DMS153 (cell line): ENCODE results near the gene SF1.
A peak's percentile ranks its signal among the peaks of the same experiment; 100 is the strongest.
"Not testable (repeated sequence)": the region's sequence is repeated elsewhere in the genome, so short reads cannot be mapped to it uniquely, and the experiment has no call there.

Source experiments
- DNase-seq: peaks from one replicate; lab custom pipeline; 2025; lab: John Stamatoyannopoulos, UW

SF1 gene, protein sequence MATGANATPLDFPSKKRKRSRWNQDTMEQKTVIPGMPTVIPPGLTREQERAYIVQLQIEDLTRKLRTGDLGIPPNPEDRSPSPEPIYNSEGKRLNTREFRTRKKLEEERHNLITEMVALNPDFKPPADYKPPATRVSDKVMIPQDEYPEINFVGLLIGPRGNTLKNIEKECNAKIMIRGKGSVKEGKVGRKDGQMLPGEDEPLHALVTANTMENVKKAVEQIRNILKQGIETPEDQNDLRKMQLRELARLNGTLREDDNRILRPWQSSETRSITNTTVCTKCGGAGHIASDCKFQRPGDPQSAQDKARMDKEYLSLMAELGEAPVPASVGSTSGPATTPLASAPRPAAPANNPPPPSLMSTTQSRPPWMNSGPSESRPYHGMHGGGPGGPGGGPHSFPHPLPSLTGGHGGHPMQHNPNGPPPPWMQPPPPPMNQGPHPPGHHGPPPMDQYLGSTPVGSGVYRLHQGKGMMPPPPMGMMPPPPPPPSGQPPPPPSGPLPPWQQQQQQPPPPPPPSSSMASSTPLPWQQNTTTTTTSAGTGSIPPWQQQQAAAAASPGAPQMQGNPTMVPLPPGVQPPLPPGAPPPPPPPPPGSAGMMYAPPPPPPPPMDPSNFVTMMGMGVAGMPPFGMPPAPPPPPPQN

DNA sequence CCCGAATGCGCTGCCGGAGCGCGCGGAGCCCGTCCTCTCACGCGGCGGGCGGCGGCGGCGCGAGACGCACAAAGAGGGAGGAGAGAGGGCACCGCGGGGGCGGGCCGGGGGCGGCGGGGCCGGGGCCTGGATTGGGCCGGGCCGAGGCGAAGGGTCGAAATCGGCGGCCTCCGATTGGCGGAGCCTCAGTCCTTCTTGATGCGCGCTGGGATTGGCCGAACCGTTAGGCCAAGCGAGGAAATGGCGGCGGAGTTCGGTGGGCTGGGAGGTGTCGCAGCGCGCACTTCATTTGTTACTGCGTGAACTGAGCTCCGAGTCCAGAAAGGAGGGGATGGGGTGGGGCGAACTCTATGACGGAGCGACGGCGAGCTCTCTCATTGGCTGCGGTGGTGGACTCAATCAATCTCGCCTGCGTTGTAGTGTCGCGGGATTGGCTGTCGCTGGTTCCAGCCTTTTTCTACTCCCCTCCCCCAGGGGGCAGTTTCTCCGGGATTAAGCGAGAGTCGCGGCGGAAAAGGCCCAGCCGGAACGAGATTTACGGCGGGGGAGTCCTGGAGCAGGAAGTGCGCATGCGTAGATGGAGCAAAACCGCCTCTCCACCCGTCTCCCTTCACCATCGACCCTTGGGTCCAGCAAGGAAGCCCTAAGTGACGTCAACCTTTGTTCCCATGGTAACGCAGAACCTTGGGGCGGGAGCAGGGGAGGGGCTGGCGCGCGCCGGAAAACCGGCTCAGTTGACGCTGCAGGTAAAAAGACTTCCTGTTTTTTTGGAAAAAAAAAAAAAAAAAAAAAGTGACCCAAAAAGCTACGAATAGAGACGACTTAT, at the start of gene SF1:
TSS of gene SF1 (minus strand) at position 70 of the 826 bp plus-strand sequence. CDS start 150 bp downstream, outside the sequence.
- peak; percentile 100 for DNase-seq

DNA sequence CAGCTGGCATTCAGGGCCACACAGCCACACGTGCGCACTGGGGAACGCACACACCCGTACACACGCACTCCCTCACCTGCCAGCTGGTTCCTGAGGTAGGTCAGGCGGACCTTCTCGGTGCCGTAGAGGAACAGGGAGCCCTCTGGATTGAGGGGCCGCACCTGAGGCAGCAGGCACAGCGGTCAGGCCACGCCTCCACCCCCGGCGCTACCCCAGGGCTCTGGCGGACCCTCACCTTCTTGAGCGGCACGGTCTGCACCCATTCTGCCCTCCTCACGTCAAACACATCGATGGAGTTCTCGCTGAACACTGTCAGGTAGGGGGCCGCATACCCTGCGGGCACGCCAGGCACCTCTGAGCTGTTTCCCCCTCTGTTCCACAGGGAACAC, 49.1 kb upstream of the SF1 start:
- DNase-seq = no peak

DNA sequence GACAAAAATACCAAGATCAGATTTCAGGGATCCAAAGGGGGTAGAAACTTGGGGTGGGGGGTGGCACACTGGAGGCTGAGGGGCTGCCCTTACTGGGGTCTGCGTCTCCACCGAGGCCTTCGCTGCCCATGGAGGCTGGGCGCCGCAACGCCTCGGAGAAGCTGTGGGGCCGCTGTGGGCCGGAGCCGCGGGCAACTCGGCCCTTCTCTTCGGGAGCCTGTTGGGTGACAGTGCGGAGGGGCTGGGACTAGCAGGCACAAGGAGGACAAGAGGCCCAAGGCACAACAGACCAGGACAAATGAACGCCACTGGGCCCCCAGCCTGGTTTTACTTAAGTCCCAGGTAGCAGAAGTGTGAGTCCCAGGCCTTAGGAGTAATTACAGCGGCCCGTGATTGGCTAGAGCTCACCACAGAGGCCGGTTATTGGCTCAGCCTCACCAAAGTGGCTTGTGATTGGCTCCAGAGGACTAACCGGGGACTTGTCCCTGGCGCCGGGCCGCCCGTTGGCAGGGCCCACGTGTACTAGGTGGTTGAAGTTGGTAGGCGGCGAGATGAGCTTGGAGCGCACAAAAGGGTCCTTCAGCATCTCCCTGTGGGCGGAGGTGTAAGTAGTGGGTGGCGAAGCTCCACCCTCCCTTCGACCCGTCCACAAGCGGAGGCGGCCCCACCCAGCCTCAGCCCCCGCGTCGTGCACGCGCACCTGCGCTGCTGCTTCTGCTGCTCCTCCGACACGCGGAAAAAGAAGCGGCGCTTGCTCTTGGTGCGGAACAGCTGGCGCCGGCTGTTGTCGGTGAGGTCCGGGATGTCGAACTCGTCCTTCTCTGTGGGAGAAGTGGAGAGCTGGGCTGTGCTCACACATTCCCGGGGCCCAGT, 48.5 kb upstream of the SF1 start:
- no peak for DNase-seq

DNA sequence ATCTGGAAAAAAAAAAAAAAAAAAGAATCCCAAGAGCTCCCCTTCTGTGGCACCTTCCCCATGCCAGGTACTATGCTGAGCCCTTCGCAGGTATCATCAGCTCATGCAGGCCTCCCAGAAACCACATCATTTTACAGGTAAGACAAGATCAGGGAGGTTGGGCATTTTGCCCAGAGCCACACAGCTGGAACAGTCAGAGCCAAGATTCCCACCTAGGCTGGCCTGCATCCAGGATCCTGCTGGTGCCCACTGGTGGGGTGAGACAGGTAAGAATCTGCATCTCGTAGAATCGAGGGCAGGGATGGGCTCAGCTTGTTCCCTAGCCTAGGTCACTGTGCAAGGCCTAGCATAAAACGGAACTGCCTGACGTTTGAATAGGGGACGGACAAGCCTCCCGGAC, 47.7 kb upstream of the SF1 start:
- no peak for DNase-seq

DNA sequence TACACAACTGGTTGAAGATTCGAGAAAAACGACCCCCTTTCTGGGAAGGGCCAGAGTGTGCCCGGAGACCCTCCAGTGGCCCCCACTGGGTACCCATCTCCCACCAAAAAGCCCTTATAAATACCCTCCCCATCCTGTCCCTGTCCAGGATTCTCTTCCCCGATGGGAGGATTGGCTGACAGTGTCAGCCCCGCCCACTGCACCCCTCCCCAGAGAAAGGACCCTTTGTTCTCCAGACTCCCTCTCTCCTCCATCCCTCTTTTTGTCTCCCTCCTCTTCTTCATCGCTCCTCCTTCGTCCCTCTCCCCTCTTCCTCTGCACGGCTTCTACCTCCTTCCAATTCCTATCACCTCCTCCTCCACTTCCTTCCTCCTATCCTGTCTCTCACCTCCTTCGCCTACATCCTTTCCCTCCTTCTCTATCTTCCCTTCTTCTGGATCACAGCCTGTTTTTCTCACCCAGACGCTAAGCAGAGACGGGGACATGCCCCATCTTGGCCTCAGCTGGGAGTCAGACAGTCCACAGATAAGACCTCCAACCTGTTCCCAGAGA, 45.3 kb upstream of the SF1 start:
- no peak for DNase-seq

DNA sequence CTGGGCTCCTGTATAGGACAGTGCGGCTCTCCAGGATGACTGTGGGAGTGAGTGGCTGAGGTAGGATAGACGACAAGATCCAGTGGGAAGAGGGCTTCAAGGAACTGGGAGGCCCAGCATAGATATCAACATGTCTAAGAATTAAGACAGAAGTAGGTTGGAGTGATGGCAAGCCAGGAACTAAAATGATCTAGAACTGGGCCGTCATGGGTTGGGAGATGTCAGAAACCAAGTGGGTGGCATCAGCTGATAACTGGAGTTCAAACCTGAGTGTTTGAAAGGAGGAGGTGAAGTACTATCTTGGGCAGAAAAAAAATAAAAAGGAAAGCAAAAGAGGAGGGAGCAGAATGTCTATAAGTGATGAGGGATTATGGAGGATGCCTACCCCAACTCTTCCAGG, 39.1 kb upstream of the SF1 start:
- DNase-seq = no peak

DNA sequence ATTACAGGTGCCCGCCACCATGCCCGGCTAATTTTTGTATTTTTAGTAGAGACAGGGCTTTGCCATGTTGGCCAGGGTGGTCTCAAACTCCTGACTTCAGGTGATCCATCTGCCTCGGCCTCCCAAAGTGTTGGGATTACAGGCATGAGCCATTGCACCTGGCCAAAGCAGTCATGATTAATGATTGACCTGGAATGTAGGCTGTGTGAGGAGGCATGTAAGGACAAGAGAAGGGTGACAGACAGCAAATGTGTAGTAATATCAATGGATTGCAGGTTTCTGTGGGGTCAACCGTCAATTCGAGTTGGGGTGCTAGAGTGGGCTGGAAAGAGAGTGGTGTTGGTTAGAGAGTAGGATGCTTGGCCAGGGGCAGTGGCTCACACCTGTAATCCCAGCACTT, 37.1 kb upstream of the SF1 start:
- not testable (repeated sequence) for DNase-seq

DNA sequence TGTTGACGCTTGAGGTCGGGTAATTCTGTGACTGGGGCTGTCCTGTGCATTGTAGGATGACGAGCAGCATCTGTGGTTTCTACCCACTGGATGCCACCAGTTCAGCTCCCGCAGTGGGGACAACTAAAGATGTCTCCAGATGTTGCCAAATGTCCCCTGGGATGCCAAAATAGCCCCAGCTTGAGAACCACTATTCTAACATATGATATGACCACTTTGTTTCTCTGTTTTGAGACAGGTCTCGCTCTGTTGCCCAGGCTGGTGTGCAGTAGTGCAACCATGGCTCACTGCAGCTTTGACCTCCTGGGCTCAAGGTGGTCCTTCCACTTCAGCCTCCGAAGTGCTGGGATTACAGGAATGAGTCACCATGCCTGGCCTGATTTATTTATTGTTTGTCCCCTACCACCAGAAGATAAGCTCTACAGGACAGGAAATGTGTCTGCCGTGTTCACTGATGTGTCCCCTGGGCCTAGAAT, 36.4 kb upstream of the SF1 start:
- no peak for DNase-seq

DNA sequence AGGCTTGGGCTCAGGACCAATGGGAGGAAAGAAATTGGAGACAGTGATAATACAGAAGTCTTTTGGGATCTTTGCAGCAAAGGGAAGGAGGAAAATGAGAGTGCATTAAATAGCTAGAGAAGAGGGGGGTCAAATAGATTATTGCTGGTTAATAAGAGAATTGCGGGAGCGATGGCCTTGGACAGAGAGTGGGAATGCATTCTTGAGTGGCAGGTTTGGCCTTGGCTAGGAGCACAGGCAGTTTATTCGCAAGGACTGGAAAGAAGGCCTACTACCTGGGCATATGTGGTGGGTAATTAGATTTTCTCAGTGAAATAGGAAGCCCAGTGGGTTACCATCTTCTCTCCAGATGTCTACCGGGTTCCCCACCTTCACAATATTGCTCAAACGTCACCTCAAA, 35.5 kb upstream of the SF1 start:
- DNase-seq = no peak

DNA sequence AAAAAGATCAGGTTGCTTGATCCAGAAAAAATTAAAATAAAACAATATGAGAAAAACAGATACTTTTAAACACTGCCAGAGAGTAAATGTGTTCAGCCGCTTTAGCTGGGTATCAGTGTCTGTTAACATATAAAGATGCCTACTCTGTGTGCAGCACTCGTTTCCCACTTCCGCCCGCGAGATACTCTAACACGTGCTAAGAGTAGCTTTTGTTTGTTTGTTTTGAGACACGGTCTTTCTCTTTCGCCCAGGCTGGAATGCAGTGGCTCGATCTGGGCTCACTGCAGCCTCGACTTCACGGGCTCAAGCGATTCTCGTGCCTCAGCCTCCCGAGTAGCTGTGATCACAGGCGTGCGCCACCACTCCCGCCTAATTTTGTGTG, 32.5 kb upstream of the SF1 start:
- peak; percentile 60 for DNase-seq

DNA sequence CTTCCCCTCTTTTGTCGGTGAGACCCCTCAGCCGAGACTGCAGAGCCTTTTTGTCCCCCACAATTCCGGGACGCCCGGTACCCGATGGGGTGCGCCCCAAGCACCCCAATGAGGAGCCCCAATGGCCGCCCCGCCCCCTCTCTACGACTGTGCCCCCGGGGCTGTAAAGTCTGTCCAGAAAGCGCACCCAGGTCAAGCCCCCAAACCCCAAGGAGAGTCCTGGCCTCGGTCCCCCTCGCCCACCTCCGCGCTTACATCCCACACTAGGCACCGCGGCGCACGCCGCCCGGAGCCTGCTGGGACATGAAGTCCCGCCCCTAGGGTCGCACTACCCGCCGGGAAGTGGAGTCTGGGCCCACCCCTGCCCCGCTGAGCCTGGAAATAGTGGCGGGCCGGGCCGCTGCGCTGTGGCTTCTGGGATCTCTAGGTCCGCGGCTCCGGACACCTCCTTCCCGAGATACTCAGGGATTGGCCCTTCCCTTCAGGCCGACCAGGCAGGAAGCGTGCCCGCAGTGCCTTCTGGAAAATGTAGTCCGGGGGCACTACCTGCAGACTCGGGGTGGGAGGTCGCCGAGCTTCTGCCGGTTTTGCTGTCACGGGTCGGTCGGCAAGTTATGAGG, 32.0 kb upstream of the SF1 start, which contains the start of gene MEN1:
TSS of gene MEN1 (minus strand) at position 281 of the 620 bp plus-strand sequence. CDS start 442 bp downstream, outside the sequence.
- DNase-seq = peak; percentile 96

DNA sequence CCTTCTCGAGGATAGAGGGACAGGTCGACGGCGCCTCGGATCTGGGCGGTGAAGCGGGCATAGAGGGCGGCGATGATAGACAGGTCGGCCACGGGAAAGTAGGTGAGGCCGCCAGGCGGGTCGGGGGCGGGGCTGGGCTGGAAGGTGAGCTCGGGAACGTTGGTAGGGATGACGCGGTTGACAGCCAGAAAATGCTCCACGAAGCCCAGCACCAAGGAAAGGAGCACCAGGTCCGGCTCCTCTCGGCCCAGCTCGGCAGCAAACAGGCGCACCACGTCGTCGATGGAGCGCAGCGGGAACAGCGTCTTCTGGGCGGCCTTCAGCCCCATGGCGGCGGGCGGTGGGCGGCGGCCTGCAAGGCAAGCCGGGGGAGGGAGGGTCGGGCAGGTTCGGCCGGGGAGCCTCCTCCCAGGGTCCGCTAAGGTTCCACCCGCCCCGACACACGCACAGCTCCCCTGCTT, 31.5 kb upstream of the SF1 start:
- DNase-seq = no peak

DNA sequence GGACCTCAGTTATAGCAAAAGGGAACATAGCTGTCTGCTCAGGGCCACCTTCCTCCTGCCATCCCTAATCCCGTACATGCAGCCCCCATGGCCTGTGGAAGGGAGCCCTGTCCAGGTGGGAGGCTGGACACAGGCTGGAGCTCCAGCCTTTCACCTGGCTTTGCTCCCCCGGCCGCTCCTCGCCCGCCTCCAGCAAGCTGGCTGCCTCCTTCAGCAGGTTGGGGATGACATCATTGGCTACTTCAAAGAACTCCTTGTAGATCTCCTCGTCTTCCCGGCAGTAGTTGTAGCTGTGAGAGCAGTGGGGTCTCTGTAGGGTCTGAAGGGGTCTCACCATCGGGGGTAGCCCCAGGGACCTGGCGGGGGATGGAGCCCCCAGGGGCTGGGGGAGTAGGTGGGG, 27.1 kb upstream of the SF1 start:
- no peak for DNase-seq

DNA sequence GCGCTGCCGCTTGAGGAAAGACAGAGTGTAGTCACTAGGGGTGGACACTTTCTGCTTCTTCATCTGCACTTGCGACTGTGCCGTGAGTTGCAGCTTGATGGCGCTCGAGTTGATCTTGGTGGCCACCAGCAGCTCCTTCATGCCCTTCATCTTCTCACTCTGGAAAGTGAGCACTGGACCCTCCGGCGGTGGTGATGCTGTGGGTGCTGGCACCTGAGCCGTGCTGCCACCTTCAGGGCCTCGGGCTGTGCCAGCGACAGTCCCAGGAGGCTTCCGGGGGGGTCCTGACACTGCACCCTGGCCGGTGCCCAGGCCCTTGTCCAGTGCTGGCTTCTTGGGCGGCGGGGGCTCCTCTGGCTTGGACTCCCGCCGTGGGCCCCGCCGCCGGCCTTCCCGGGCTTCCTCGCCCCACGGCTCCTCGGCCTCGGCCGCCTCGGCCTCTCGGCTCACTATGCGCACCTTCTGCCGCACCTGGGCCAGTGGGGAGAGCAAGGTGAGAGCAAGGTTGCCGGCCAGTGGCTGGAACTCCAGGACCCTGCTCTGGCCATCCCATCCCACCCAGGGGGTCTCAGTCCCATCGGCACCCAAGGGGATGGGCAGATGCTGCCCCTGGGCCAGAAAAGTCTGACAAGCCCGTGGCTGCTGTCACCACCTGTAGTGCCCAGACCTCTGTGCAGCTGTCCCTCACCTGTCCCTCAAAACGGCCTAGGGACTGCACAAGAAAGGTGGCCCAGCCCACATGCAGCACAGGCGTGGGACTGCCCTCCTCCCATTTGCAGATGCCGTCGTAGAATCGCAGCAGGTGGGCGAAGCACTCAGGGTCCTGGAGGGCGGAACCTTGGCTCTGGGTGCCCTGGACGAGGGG, 26.2 kb upstream of the SF1 start:
- no peak for DNase-seq

DNA sequence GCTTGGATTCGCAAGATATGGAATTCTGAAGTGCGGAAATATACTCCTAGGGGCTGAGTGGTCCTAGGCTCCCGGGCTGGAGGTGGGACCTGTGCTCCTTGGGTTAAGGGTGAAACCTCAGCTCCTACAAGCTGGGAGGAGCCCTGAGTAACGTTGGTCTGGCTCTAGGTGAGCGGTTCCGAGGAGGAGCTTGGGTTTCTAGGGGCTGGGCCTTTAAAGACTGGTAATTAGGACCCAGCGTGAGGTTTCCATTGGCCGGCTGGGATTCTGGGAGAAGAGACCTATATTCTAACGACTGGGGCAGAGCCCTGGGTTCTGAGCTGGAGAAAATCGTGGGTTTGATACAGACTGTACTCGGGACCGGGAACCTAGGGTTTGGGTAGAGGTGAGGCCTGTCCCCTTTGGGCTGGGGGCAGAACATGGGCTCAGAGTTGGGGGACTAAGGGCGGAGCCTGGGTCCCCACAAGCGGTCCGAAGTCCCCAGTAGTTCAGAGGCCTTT, 25.6 kb upstream of the SF1 start:
- no peak for DNase-seq

DNA sequence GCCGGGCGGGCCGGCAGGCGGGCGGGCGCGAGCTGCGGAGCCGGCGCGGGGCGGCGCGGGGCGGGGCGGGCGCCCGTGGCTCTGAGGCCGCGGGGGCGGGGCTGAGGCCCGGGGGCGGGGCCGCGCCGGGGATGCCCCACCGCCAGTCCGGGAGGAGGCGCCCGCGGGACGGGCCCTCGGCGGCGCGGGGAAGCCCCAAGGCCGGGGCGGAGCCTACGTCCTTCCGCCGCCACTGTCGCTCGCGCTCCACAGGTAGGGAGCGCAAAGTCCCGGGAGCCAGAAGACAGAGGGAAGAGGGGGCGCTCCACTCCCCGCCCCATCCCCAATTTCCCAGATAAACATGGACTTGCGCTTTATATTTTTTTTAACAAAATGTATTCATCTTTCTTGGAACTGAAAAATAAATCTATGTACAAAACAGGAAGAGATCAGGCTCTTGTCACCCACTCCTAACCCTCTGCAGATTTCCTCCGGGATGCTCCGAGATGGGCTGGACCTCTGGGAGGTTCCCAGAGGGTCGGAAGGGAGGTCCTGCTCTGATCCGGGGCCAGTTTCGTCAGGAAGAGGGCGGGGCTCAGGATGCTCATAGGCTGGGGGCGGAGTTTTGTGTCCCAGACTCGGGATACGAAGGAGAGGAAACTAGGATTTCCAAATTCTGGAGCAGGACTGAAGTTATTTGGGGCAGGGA, 25.0 kb upstream of the SF1 start, which contains the start of gene MAP4K2:
TSS of gene MAP4K2 (minus strand) at position 57 of the 688 bp plus-strand sequence. CDS start 65 bp downstream, outside the sequence.
- DNase-seq = peak; percentile 69

DNA sequence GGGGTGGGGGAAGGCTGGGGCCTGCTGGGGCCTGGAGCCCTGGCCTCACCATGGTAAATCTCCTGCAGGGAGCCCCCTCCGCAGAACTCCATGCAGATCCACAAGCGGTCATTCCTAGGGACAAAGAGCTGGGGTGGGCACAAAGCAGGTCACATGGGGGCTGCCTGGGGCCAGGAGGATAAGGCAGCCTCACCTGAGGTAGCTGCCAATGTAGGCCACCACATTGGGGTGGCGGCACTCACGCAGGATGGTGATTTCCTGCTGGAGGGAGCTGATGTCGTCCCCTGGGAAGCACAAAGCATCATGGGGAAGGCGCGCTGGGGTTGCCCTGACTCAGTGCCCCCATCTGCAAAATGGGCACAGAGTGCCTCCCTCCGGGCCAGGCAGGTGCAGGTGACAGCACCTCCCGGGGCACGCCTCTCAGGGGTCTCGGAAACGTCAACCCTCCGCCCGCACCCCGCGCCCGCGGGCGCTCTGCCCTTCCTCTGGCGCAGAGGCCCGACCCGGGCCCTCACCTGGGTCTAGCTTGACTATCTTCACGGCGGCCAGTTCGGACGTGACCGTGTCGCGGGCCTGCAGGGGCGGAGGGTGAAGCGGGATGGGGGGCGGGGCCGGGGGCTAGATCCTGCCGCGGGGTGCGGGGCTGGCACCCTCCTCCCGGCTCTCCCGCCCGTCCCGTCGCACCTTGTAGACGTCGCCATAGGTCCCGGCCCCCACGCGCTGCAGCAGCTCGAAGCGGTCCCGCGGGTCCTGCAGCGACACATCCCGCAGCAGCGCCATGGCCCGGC, 24.2 kb upstream of the SF1 start:
- no peak for DNase-seq
